Fibroblast of gingiva (primary cell): ENCODE measurements around the gene SNX5.

Source experiments
- DNase-seq: peaks from one replicate; pipeline ENCODE4 v3.0.0-alpha.2; 2011; ENCODE audit warnings: low read depth

SNX5 gene

DNA sequence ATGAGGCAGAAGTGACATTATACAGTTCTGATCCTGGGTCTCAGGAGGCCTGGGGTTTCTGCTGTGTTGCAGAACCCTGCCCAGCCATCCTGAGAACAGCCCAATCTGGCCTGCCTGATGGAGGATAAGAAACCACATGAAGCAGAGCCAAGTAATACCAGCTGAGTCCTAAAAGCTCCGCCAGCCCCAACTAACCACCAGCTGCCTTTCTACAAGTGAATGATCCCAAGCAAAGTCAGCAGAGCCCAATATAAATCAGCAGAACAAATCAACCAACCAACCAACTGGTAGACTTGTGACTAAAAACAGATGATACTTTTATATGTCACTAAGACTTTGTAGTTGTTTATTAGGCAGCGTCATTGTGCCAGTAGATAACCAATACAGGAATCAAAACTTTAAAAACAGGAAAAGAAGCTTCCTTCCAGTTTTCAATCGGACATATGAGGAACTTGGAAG lies 52.1 kb downstream of the SNX5 start:
- peak; percentile 71 for DNase-seq

DNA sequence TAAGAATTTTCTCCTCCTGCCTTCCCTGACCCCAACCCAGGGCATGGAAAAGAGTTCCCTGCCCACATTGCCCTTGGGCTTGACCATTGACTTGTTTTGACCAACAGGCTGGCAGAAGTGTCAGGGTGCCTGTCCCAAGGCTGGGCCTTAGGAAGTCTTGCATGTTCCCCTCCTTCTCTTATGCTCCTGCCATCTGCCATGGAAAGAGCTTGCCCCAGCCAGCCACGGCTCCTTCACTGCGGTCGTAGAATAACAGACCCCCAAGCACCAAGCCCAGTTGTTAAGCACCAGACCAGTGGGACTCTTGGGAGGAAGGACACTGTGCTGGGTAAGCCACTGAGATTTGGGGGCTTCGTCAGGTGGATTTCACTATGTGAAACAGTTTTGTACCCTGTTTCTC lies 53.6 kb downstream of the SNX5 start:
- DNase-seq = no peak

DNA sequence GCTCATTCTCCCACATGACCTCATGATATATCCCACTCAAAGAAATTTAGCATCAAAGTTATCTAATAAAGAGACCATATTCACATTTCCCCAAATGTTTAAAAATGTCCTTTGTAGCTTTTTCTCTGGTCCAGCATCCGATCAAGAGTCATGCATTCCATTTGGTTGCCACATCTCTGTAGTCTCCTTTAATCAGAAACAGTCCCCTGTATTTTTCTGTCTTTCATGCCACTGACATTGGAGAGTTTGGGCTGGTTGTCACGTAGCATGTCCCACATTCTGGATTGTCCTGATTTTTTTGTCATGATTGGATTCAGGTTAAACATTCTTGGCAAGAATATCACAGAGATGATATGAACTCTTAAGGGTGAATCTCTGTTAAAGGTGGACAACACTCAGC lies 55.7 kb downstream of the SNX5 start:
- DNase-seq = peak; percentile 65

DNA sequence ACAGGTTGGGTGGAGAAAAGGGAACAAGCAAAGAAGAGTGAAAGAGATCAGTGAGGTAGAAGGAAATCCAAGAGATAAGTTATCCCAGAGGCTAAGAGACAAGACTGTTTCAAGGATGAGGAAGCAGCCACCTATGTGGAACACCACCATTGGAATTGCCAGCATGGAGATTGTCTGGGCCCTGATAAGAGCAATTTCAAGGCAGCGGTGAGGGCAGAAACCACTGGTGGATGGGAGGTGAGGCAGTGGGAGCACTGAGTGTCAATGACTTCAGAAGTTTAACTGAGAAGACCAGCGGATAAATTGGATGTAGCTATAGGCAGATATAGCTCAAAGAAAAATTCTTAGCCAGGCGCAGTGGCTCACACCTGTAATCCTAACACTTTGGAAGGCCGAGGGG lies 56.7 kb downstream of the SNX5 start:
- DNase-seq = no peak

DNA sequence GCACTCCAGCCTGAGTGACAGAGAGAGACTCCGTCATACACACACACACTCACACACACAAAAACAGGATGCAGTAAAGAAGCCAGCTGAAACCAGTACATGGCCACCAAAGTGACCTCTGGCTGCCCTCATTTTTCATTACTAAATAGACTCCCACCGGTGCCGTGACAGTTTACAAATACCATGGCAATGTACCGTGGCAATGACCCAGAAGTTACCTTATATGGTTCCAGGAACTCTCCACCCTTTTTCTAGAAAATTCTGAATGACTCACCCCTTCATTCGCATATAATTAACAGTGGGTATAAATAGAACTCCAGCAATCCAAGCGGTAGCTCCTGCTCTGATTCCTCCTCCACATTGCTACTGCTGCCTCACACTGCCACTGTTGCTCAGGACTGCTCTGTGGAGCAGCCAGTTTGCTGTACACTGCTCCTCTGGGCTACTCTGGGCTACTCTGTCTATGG lies 57.7 kb downstream of the SNX5 start:
- peak; percentile 93 for DNase-seq

DNA sequence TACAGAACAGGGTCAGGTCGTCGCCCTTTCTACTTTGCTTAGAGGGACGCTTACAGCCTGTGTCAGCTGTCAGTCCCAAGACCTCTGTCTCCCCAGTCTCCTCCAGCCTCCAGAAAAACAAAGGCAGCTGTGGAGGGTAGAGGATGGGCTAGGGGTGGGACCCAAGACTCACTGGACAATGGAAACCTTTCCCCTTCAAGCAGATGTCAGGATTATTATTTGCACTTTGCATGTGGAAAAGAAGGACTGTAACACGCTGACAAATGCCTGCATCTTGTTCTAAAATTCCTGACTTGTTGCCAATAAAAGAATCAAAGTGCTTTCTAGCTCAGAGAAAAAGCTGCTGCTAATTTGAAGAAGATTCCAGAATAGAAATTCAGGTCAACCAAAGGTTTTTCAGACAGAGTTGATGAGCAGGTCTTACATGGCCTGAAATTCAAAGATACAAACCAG lies 58.7 kb downstream of the SNX5 start:
- DNase-seq = peak; percentile 29

DNA sequence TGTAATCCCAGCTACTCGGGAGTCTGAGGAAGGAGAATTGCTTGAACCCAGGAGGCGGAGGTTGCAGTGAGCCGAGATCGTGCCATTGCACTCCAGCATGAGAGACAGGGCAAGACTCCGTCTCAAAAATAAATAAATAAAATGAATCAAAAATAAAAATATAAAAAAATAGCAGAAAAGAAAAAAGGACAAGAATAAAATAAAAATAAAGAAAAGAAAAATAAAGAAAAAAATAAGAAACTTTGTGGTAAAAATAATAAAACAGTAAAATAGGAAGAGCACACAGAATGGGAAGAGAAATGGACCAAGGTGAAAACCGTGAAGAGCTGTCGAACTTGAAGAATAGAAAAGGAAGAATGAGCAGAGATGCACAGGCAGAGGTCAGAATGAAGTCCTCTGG lies 63.0 kb downstream of the SNX5 start:
- no peak for DNase-seq

DNA sequence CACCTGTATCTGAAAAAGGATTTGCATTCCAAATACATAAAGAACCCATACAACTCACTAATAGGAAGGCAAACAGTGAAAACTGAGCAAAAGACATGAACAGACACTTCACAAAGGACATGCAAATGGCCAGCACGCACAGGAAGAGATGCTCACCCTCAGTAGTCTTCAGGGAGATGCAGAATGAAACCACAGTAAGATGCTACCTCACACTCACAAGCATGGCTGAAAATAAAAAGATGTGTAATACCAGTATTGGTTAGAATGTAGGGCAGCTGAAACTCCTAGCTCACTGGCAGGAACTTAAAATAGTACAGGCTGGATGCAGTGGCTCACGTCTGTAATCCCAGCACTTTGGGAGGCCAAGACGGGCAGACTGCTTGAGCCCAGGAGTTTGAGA lies 64.6 kb downstream of the SNX5 start:
- no peak for DNase-seq

DNA sequence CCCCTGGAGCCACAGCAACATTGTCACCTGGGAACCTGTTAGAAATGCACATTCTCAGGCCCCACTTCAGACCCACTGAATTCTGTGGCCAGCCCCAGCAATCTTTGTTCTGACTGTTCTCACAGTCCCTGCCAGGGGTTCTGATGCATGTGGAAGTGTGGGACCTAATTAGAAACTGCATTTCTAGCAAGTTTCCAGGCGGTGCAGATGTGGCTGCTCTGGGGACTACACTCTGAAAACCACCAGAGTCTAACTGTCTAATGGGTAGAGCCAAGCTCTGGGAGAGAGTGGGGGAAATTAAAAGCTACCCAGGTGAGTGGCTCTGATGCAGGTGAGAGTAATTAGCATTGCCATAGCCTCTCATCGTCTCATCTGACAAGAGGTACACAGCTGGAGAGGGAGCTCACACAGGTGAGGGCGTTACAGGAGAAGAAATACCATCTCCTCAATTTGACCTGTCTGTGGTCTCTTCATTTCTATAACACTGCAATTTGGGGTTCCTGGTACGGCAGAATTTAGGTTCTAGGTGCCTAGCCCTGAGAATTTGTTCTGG lies 66.0 kb downstream of the SNX5 start:
- no peak for DNase-seq

DNA sequence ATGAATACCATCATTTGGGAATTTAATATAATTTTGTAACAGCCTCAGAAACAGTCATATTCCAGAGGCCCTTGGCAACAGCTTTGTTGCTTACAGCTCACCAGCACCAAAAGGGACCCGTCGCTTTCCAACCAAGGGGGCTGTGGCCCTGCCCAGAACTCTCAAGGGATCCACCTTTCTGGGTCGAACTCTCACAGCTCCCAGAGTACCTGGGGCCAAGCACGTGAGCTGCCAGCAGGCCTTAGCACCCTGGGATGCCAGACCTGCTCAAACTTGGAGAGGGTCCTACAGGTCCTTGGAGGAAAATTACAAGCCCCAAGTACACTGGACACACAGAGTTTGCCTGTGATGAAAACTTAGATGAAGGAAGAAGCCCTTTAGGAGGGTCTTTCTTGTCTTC lies 66.6 kb downstream of the SNX5 start:
- no peak for DNase-seq

DNA sequence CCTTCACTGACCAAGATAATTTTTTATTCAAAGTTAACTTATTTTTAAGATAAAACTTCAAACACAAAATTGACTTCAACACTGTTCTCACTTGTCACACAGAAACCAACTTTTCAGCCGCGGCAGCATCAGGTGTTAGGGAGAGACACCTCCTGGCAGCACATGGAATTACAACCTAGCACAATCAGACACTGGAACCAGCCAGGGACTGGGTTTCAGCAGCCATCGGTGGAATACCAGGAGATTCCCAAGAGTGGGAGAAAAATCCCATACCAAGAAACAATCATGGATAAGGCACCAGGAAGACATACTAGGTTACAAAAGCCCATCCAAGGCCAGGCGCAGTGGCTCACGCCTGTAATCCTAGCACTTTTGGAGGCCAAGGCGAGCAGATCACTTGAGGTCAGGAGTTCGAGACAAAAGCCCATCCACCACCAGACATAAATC lies 70.0 kb downstream of the SNX5 start:
- peak; percentile 60 for DNase-seq

DNA sequence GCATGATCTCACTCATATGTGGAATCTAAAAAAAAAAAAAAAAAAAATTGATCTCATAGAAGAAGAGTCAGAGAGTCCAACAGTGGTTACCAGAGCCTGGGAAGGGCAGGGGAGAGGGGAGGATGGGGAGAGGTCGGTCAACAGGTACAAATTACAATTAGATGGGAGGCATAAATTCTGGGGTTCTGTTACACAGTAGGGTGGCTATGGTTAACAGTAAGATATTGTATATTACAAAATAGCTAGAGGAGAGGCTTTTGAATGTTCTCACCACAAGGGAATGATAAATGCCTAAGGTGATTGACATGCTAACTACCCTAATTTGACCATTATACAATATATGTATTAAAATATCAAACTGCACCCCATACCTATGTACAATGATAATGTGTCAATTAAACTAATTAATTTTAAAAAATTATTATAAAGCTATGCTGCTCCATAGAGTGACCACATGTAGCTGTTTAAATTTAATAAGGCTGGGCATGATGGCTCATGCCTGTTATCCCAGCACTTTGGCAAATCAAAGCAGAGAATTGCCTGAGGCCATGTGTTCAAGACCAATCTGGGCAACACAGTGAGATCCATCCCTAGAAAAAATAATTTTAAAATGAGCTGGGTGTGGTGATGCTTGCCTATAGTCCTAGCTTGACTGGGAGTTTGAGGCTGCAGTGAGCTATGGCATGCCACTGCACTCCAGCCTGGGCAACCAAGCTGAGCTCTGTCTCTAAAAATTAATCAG lies 70.9 kb downstream of the SNX5 start:
- DNase-seq = no peak

DNA sequence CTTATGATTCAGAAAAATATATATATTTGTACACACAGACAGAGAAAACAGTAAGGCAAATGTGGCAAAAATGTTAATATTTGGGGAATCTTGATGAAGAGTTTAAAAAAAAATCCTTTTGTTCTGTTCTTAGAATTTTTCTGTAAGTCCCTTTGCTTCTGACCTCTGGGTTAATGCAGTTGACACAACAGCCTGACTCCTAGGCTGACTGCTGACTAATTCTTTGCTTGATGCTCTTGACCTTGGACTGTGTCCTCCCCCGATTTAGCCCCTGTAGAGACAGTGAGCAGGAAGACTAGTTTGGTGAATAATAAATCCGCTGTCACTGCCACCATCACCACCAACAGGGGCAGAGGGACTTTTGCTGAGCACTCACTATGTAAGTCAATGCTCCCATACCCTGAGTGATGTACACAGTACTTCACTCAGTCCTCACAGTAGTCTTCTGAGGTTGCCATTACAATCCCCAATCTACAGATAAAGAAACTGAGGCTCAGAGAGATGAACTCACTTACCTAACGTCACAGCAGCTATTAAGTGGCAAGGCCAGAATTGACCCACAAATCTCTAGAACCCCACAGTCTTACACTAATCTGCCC lies 71.7 kb downstream of the SNX5 start:
- no peak for DNase-seq

DNA sequence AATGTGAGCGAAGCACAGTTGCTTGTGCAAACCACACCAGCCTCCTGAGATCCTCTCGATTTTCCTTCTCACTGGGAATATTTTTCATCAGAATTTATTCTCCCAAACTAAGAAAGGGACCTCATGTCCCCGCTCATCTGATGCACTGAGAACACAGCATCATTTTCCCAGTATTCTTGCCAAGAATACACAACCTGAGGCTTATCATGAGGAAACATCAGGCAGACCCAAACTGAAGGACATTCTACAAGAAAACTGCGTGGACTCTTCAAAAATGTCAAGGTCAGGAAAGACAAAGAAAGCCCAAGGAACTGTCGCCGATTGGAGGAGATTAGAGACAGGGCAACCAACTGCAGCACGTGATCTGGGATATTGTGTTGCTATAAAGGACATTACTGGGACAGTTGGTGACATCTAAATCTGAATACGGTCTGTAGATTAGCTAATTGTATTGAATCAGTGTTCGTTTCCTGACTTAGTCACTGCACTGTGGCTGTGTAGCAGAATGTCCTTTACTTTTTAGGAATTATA lies 72.3 kb downstream of the SNX5 start:
- no peak for DNase-seq

DNA sequence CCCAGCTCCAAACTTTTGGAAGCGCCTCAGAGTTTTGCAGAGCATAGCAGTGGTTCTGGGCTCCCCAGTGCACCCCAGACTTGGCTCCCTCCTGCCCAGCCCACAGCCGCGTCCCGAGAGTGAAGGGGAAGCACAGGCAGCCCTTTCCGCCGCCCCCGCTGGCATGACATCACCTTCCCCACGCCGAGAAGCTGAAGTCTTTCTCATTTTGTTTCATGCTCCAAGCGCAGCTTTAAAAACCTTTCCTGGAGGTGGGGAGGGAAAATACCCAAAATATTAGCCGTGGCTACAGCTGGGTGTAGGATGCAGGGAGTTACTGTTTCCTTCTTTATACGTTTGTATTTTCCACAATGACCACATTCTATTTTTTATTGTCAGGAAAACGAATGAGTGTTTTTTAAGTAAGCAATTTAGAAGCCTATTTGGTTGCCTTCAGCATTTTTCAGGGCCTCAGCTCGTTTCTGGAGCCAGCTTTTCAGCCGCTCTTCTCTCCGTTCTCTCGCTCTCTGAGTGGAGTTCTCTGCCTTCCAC lies 72.9 kb downstream of the SNX5 start:
- DNase-seq = no peak

DNA sequence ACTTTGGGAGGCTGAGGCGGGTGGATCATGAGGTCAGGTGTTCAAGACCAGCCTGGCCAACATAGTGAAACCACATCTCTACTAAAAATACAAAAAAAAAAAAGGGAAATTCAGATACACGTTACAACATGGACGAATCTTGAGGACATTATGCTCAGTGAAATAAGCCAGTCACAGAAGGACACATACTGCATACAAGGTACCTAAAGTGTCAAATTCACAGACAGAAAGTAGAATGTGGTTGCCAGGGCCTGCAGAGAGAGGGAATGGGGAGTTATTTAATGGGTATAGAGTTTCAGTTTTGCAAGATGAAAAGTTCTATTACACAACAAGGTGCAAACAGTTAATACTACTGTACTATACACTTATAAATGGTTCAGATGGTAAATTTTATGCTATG lies 75.1 kb downstream of the SNX5 start:
- DNase-seq = no peak

DNA sequence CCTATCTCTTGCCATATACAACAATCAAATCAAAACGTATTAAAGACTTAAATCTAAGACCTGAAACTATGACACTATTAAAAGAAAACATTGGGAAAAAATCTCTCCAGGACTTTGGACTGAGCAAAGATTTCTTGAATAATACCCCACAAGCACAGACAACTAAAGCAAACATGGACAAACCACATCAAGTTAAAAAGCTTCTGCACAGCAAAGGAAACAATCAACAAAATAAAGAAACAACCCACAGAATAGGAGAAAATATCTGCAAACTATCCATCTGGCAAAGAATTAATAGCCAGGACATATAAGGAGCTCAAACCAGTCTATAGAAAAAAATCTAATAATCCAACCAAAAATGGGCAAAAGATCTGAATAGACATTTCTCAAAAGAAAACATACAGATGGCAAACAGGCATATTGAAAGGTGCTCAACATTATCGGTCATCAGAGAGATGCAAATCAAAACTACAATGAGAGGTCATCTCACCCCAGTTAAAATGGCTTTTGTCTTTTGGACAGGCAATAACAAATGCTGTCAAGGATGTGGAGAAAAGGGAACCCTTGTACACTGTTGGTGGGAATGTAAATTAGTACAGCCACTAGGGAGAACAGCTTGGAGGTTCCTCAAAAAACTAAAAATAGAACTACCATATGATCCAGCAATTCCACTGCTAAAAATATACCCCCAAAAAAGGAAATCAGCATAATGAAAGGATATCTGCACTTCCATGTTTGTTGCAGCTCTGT lies 76.2 kb downstream of the SNX5 start:
- DNase-seq = no peak
